NCI-H226 (cell line): ENCODE measurements around the gene SPIRE2.
A peak's percentile ranks its signal among the peaks of the same experiment; 100 is the strongest.

Experiments used
- DNase-seq: peaks from one replicate; pipeline ENCODE4 v3.0.0-alpha.2; 2015

SPIRE2 gene

DNA sequence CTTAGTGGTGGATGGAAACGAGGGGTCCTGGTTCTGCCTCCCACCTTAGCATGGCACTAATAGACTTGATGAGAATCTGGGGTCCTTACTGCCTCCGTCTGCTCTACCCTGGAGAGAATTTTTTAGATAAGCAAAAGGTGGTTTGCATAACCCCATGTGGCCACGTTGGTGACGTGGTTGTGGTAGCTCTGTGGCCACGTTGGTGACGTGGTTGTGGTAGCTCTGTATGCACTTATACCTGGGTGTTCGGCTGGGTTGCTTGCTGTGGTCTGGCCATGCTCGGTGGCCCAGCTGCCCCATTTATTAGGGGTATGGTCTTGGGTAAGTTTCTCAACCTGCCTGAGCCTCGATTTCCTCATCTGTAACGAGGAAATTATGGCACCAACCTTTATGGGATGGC lies 13.0 kb downstream of the SPIRE2 start:
- DNase-seq, result no peak

DNA sequence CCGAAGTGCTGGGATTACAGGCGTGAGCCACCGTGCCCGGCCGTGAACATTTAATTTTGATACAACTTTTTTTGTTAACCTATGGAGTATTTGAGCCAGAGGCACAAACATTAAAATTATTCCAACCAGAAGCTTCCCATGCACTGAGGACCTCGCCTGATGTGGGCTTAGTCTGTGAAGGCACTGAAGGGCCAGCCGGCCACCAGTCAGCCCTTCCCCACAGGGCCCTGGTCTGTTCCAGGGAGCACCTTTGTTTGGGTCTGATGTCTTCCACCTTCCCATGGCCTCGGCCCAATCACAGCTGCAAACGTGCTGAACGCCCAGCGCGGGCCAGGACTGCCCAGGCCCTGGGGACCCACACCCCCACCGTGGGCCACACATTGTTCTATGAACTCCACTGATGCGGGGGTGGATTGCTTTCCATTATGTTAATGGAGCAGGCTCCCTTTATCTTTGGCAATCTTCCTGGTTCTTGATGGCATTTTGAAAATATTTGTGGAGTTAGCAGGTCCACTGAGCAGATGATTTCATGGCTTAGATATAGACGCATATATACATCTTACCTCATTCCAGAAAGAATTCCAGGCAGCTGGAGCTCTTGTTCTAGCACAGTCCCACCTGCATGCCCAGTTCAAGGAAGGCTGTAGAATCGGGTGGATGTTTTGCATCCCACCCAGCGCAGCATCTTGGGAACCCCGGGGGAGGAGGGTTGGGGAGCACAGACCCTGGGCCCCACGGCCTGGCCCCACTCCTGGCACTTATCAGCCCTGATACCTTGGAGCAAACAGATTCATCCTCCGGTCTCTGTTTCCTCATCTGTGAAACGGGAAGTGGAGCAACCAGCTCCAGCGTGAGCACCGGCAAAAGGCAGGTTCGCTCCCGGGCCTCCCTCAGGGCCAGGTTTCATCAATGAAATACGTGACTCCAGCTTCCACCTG lies 14.5 kb downstream of the SPIRE2 start:
- peak; percentile 65 for DNase-seq

DNA sequence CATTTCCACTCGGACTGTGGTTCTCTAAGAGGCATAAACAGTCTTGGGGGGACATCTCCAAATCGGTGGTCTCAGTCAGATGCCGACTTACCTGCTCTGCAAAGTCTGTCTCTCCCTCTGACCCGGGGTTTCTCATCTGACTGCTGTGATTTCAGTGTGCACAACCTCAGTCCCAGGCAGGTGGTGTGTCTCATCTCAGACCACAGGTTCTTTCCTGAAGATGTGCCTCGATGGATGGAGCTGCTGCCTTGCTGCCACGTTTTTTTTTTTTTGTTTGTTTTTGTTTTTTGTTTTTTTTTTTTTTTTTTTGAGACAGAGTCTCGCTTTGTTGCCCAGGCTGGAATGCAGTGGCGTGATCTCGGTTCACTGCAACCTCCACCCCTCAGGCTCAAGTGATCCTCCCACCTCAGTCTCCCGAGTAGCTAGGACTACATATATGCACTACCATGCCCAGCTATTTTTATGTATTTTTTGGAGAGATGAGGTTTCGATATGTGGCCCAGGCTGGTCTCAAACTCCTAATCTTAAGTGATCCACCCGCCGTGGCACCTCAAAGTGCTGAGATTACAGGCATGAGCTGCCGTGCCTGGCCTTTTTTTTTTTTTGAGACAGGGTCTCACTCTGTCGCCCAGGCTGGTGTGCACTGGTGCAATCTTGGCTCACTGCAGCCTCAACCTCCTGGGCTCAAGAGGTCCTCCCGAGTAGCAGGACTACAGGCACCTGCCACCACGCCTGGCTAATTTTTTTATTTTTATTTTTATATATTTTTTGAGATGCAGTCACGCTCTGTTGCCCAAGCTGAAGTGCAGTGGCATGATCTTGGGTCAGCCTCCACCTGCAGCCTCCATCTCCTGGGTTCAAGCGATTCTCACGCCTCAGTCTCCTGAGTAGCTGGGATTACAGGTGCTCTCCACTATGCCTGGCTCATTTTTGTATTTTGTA lies 15.4 kb downstream of the SPIRE2 start:
- no peak for DNase-seq

DNA sequence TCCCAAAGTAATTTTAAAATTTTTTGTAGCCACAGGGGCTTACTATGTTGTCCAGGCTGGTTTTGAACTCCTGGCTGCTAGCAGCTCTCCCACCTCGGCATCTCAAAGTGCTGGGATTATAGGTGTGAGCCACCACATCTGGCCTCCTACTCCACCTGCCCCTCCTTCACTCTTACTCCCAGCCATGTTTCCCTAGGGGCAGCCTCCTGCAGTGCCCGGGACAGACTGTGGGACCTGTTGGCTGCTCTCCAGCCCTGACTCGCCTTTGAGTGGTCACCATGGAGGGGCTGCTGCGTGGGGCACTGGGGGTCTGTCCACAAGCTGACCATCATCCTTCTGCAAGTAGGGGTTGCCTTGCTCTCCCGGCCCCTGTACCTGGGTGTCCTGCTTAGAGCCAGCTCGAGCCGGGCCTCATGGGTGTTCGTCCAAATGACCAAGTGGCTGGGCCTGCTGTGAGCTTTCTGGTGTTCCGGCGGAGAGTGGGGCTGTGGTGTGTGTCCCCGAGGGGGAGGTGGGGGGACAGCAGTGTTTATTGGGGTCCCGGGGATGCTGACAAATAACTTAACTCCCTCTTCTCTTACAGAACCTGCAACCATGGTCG lies 16.6 kb downstream of the SPIRE2 start:
- no peak for DNase-seq

DNA sequence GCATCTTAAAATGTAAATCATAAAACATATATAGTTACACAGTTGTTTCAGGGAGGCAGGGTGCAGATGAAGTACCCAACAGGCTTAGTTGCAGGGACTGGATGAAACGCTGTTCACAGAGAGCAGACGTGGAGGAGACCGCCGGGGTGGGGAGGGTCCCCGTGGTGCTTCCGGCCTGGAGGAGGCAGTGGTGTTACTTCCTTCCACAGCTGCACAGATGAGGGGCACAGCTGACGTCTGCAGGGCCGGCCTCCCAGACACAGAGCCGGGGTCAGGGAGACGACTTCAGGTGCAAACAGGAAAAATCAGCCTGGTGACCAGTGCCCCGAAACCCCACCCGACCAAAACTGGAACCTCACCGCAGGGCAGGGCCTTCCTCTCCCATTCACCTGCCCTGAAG lies 17.1 kb downstream of the SPIRE2 start:
- DNase-seq, result no peak

DNA sequence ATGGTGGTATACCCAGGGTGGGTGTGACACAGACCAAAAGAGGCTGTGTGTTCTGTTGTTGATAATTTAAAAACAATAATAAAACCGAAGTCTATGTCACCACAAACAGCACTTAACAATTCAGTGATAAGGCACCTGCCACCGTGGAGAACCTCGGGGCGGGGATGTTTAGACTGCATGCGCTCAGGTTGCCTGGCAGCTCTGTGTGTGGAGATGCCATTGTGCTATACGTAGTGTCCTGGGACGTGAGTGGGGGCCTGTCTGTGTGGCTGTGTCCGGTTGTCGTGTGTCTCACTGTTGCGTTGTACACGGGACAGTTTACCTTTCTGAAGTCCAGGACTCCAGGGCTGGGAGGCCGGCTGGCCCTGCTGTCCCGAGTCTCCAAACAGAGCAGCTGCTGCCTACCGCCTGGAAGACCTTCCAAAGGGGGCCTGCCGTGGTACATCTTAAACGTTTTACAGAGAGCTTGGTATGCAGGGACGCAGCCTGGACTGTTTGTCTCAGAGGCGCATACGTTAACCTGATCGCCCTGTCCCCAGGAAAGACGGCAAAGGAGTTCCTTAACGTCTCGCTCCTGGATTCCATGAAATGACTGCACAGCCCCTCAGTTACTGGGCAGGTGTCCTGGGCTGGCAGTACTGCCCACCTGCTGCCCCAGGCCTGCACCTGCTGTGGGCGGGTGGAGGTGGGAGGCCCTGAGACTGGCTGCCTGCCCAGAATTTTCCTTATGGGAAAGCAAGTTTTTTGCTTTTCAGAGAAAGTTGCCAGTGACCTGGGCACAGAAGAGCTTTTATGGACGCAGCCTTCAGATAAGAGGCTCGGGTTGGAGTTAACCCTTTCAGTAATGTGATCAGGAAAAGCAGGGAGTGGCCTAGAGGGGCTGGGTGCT lies 19.0 kb downstream of the SPIRE2 start:
- DNase-seq, result no peak

DNA sequence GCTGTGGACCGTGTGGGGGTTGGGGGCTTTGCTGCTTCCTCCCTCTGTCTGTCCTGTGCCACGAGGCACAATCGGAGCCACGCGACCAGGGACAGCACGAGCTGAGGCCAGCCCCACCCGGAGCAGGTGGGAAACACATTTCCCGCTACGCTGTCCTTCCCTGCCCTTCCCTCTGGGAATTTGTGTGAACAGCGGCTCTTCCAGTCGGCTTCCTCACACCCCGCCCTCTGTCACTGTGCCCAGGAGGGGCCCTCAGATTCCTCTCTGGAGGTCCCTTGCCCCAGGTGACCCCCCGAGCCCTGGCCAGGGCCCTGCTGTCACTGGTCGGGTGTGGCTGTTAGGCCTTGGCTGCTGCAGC lies 19.6 kb downstream of the SPIRE2 start:
- no peak for DNase-seq

DNA sequence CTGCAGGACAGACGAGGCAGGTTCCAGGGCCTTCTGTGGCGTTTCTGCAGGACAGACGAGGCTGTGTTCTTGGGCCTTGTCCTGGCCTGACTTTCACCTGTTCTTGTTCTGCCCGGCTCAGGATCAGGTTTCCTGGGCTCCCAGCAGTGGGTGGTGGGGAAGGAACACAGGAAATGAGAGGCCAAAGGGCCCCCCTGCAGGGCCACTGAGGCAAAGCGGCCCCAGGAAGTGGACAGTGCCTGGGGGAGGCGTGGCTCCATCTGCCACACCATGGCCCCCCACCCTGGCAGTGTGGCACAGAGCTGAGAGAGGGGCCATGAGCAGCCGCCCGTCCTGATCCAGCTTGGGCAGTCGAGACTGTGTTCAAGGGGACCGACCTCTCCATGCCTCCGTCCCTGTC lies 20.7 kb downstream of the SPIRE2 start:
- DNase-seq, result no peak

DNA sequence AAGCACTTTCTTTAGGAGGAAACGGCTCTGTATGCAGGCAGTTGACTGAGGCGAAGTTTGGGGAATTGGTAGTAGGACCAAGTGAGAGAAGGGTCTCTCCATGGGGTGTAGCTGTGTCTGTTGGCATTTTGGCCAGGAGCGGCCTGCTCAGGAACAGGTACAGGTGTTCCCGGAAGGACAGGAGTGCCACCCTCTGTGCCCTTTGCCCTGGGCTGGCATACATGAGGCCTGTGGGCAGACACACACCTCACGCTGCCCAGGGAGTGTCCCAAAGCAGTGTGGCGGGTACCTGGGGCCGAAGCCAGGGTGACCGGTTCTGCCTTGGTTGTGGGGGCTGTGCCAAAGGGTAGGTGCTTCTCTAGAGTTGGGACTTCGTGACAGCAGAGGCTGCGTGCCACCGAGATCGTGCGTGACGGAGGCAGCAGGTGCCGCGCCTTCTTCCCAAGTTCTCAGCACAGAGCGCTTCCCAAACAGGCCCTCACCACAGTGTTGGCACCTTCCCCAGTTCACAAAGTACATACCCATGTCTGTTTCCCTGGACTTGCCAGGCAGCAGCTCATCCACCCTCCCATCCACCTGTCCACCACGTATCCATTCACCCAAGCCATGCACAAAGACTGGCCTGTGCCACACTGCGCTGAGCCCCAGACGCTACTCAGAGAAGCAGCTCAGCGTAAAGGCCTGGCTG lies 25.2 kb downstream of the SPIRE2 start:
- DNase-seq, result no peak

DNA sequence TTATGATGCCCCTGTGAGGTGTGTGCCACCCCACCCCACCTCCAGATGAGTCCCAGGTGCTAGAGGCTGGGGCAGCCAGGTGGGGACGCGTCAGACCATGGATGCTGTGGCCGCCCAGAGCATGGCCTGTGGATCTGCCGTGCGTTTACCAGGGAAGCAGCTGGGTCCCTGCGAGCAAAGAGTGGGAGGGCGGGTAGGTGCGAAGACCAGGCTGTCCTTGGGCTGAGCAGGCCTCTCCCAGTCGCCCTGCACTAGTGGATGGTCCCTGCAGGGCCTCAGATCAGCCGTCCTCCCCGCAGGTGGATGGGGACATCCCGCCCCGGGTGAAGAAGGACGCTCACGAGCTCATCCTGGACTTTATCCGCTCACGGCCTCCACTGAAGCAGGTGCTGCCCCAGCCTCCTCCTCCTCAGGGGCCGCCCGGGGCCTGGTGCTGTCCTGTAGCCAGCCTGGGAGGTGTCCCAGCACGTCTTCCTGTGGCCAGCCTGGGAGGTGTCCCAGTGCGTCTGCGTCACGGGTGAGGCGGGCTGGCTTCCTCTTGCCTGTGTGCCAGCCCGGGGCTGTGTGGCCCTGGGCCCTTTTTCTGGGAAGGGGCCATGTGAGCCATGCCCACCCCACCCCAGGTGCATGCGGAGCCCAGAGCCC lies 27.1 kb downstream of the SPIRE2 start:
- DNase-seq, result no peak

DNA sequence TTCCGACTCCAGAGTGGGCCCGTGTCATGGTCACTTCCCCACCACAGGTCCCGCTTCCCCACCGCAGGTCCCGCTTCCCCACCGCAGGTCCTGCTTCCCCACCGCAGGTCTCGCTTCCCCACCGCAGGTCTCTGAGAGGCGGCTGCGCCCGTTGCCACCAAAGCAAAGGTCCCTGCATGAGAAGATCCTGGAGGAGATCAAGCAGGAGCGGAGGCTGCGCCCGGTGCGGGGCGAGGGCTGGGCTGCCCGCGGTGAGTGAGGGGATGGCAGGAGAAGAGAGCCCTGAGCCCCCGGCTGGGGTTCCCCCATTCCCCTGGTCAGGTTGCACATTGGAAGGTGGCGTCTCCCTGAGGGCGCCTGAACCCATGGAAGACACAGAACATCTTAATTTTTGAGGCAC lies 27.7 kb downstream of the SPIRE2 start:
- DNase-seq, result no peak

DNA sequence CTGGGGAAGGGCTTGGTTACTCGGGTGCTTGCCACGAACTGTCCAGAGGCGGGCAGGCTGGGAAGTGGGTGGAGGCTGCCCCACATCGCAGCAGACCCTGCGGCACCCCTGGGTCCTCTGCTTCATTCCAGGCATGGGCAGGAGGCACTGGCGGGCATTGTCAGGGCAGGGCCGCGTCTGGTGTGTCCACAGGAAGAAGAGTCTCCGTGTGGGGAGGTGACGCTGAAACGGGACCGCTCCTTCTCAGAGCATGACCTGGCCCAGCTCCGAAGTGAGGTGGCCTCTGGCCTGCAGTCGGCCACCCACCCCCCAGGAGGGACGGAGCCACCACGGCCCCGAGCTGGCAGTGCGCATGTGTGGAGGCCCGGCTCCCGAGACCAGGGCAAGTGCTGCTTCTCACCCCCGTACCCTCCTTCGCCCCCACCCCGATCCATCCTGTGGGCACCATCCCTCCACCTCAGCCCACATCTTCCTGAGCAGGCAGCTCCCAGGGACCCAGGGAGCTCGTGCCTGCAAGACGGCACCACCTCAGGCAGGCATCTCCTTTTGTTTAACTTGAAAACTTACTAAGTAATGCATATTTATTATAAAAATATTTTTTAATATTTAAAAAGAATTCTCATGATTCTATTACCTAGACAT lies 30.8 kb downstream of the SPIRE2 start:
- no peak for DNase-seq

DNA sequence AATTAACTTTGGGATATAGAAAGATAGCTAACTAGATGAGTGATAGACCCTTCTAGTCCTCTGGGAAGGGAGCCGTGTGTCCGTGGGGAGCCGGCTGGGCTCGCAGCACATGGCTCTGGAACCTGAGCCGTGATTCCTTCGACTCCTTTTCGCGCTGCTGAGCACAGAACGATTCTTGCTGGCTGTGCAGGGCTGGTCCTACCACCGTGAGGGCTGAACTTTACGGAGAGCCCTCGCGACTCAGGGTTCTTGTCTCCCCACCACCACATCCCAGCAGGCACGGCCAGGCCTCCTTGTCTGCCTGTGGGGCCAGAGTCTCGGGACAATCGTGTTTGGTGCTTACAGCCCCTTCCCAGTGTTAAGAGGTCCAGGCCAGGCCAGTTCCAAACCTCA lies 31.3 kb downstream of the SPIRE2 start:
- no peak for DNase-seq

DNA sequence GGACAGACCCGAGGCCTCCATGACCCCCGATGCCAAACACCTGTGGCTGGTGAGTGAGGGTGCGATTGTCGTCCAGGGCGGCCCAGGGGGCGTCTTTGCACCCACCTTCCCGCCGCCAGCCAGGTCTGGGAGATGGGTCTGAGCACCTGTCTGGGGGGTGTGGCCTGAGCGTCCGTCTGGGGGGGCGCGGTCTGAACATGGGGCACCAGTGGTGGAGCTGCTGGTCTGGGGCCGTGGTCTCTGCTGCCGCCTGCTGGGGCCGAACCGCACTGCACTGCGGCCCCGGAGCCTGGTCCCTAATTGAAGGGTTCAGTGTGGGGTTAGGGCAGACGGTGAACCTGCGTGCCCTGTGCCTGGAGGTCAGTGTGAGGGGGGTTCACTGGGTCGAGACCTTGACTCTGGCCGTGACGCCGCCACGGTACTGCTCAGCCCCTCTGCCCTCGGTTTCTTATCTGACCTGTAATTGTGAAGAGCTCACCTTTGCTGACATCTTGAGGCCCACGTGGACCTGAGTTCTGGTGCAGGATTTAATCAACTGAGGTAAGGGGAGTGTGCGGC lies 32.6 kb downstream of the SPIRE2 start:
- DNase-seq, result peak; percentile 51

DNA sequence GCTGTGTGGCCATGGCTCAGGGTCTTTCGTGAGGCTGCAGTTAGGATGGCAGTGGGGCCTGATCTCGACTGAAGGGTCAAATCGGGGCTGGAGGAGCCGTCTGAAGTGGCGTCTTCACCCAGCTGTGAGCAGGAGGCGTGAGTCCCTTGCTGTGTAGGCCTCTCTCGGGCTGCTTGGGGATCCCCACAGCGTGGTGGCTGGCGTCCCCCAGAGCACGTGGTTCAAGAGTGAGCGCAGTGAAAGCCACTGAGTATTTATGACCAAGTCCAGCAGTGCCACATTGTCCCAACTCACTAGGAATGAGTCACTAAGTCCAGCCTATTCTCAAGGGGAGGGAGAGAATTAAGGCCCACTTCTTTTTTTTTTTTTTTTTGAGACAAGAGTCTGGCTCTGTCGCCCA lies 33.4 kb downstream of the SPIRE2 start:
- DNase-seq, result no peak

DNA sequence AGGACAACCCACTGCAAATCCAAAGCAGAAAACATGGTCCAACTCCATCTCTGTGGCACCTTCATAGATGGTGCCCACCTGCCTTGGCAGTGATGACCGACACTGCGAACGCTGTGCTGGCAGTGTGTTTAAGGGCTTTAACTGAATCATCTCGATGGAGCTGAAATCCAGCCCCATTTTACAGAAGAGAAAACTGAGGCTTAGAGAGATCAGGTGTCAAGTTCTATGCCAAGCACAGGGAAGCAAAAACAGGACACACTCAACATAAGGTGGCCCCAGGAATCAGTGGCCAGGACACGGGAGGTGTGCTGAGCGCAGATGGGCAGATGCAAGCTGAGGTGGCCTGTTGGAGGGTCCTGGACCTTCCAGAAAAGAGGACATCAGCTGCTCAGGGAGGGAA lies 34.5 kb downstream of the SPIRE2 start:
- no peak for DNase-seq

DNA sequence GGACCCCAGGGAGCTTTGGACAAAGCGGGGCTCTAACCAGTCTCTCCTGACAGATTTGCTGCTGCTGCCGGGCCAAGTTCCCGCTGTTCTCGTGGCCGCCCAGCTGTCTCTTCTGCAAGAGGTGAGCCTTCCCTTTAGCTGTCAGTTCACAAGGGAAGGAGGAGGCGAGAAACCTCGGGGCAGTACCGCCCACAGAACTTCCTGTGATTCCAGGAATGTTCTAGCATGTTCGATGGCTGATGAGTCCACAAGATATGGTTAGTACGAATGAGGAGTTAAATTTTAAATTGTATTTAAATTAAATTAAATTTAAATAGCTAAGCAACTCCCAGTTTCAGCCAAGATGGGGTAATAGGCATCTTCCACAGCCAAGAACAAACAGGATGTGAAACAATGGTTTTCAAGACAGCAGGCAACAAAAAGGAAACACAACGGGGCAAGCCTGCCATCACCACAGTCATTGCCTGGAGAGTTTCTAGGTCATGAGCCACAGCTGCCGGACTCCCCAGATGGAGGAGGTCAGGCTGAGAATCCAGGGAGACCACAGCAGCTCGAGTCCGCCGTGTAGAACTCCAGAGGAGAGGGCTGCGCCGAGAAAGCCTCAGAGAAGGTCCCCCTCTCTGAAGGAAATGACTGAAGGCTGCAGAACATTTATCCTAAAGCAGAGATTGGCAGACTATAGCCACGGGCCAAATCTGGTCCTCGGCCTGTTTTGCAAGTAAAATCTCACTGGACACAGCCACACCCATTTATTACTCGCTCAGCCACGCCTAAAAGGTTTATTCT lies 35.7 kb downstream of the SPIRE2 start:
- DNase-seq, result no peak

DNA sequence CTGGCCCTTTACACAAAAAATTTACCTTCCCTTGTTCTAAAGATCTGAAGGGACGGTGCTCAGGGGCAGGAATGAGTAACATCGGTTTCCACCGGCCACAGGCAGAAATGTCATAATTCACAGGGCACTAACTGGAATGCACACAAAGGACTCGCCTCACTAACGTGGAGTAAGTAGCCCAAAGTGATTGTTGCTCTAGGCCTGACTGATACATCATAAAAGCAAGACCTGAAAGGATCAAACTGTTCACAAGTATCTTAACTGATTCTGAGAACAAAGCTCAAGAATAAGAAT lies 36.2 kb downstream of the SPIRE2 start:
- no peak for DNase-seq

DNA sequence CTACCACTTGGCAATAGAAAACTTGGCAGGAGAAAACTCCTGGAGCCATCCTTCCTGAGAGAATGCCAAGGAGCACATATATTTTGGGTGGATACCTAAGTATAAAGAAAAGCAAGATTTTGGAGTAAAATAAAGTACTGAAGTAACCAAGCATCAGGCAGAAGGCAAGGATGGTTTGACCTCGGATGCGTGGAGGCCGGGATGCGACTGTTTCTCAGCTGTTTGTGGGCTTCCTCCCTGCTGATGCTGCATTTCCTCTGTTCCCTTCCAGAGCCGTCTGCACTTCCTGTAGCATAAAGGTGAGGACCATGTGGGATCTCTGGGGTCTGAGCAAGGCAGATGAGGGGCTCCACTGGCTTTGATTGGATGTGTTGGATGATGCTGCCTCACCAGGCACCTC lies 39.6 kb downstream of the SPIRE2 start:
- DNase-seq, result no peak

DNA sequence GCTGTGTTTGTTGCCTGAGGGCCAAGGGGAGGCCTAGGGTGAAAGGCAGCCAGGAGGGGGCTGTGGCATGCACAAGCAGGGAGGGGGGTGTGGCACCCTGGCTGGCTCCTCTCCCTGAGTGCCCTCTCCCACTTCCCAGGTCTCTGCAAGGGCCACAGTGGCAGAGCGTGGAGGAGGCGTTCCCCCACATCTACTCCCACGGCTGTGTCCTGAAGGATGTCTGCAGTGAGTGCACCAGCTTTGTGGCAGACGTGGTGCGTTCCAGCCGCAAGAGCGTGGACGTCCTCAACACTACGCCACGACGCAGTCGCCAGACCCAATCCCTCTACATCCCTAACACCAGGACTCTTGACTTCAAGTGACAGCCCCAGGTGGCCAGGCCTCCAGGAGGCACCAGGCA lies 41.6 kb downstream of the SPIRE2 start:
- DNase-seq, result no peak
